KMS-11 (cell line): ENCODE measurements around the gene PTP4A2.

Experiments
- H2AFZ ChIP-seq: fragments of 200-600 bp; sonication (generic); 2 replicates; pipeline ENCODE4 v1.6.1; 2016; ENCODE audit warnings: antibody characterized with exemption, mixed run types, low read depth
- H3K27ac ChIP-seq: fragments of 200-600 bp; sonication (generic); 2 replicates; pipeline ENCODE4 v1.6.1; 2016; ENCODE audit warnings: mild to moderate bottlenecking, mixed run types
- H3K27me3 ChIP-seq: fragments of 200-600 bp; sonication (generic); 2 replicates; pipeline ENCODE4 v1.6.1; 2017; ENCODE audit warnings: mild to moderate bottlenecking, low read depth, mixed run types, moderate library complexity; ENCODE audit not compliant: insufficient read depth
- H3K36me3 ChIP-seq: fragments of 200-600 bp; sonication (generic); 2 replicates; pipeline ENCODE4 v1.6.1; 2017; ENCODE audit warnings: mild to moderate bottlenecking, mixed run types; ENCODE audit not compliant: insufficient read depth
- H3K4me1 ChIP-seq: fragments of 200-600 bp; sonication (generic); 2 replicates; pipeline ENCODE4 v1.6.1; 2016; ENCODE audit warnings: mild to moderate bottlenecking, low read depth, mixed run types; ENCODE audit not compliant: poor library complexity, severe bottlenecking
- H3K4me2 ChIP-seq: fragments of 200-600 bp; sonication (generic); 2 replicates; pipeline ENCODE4 v1.7.0; 2016; ENCODE audit warnings: mild to moderate bottlenecking, mixed run types
- H3K4me3 ChIP-seq: fragments of 200-600 bp; sonication (generic); IDR thresholded peaks from 2 replicates; pipeline ENCODE4 v1.6.1; 2017; ENCODE audit warnings: low read depth, low read length, mixed read lengths; ENCODE audit not compliant: insufficient read depth
- H3K79me2 ChIP-seq: fragments of 200-600 bp; sonication (generic); 2 replicates; pipeline ENCODE4 v1.6.1; 2016; ENCODE audit warnings: low read depth, mixed run types; ENCODE audit not compliant: insufficient read depth
- H3K9ac ChIP-seq: fragments of 200-600 bp; sonication (generic); 2 replicates; pipeline ENCODE4 v1.6.1; 2016; ENCODE audit warnings: mild to moderate bottlenecking, mixed run types
- H4K20me1 ChIP-seq: fragments of 200-600 bp; sonication (generic); 2 replicates; pipeline ENCODE4 v1.6.1; 2016; ENCODE audit warnings: mild to moderate bottlenecking, mixed run types; ENCODE audit not compliant: insufficient read depth
- CTCF ChIP-seq: fragments of 200-600 bp; sonication (generic); conservative IDR thresholded peaks from 2 replicates; pipeline ENCODE4 v1.6.1; 2017; ENCODE audit warnings: low read depth, mild to moderate bottlenecking, antibody characterized with exemption, low read length, moderate library complexity, mixed read lengths

The PTP4A2 gene

DNA sequence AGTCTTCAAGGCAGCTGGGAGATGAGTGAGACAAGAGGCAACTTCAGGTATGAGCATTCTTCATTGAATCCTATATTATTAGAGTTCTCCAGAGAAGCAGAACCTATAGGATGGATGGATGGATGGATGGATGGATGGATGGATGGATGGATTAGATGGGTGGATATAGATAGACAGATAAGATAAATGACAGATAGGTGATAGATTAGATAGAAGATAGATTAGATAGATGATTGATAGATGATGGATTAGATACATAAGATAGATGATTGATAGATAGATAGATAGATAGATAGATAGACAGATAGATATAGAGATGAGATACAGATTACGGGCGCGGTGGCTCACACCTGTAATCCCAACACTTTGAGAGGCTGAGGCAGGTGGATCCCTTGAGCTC is 79.1 kb downstream of the PTP4A2 start:
- Histone ChIP-seq H2AFZ (no peak overlapping the region), H3K9ac (no peak overlapping the region), H3K79me2 (no peaks in the 10 kb centered on the region), H3K27me3 (no peaks in the 10 kb centered on the region), H3K36me3 (no peaks in the 10 kb centered on the region), H4K20me1 (no peaks in the 10 kb centered on the region), H3K27ac (no peak overlapping the region), H3K4me1 (no peaks in the 10 kb centered on the region), H3K4me3 (no peak overlapping the region), H3K4me2 (no peak overlapping the region)
- no peak for TF ChIP-seq CTCF

GRCh38 chr1:31857863-31858262 is 80.3 kb downstream of the PTP4A2 start:
- Histone ChIP-seq H3K27me3 (no peaks in the 10 kb centered on the region), H3K27ac (no peak overlapping the region), H3K9ac (no peak overlapping the region), H3K4me2 (no peak overlapping the region), H3K79me2 (no peaks in the 10 kb centered on the region), H3K36me3 (no peaks in the 10 kb centered on the region), H3K4me1 (no peaks in the 10 kb centered on the region), H4K20me1 (no peaks in the 10 kb centered on the region), H3K4me3 (no peak overlapping the region), H2AFZ (no peak overlapping the region)
- TF ChIP-seq CTCF: no peak
